AG20443 (cell line): ENCODE measurements around the gene CACNA1C.
"Not testable (repeated sequence)": the region's sequence is repeated elsewhere in the genome, so short reads cannot be mapped to it uniquely, and the experiment has no call there.

Experiments
- DNase-seq: peaks from one replicate; pipeline ENCODE4 v3.0.0; 2012; ENCODE audit warnings: low spot score, mixed read lengths

CACNA1C gene

GRCh38 chr12:2112401-2112800 lies 59.6 kb downstream of the CACNA1C start:
- no peak for DNase-seq

- DNase-seq = no peak
These were observed 60.5 kb downstream of the CACNA1C start for GRCh38 chr12:2113119-2113912.

GRCh38 chr12:2114071-2114470 lies 61.3 kb downstream of the CACNA1C start:
- no peak for DNase-seq

- no peak for DNase-seq
These were observed 62.5 kb downstream of the CACNA1C start for GRCh38 chr12:2115101-2115845.

GRCh38 chr12:2117541-2117940 lies 64.8 kb downstream of the CACNA1C start:
- no peak for DNase-seq

GRCh38 chr12:2118061-2118460 lies 65.3 kb downstream of the CACNA1C start:
- no peak for DNase-seq

GRCh38 chr12:2118481-2119255 lies 65.9 kb downstream of the CACNA1C start:
- DNase-seq = no peak

GRCh38 chr12:2119266-2119665 lies 66.5 kb downstream of the CACNA1C start:
- DNase-seq = peak; percentile 33

- DNase-seq = no peak
These were observed 68.4 kb downstream of the CACNA1C start for GRCh38 chr12:2120982-2121758.

- DNase-seq = no peak
These were observed 71.8 kb downstream of the CACNA1C start for GRCh38 chr12:2124466-2125023.

GRCh38 chr12:2125651-2126522 lies 73.1 kb downstream of the CACNA1C start:
- DNase-seq = no peak

GRCh38 chr12:2126676-2127406 lies 74.1 kb downstream of the CACNA1C start:
- no peak for DNase-seq

- peak; percentile 93 for DNase-seq
These were observed 76.3 kb downstream of the CACNA1C start for GRCh38 chr12:2129076-2129475.

GRCh38 chr12:2135661-2136418 lies 83.1 kb downstream of the CACNA1C start:
- not testable (repeated sequence) for DNase-seq

- no peak for DNase-seq
These were observed 84.1 kb downstream of the CACNA1C start for GRCh38 chr12:2136901-2137300.

GRCh38 chr12:2137711-2138110 lies 84.9 kb downstream of the CACNA1C start:
- no peak for DNase-seq

GRCh38 chr12:2138294-2138693 lies 85.5 kb downstream of the CACNA1C start:
- DNase-seq = no peak

GRCh38 chr12:2138871-2139308 lies 86.1 kb downstream of the CACNA1C start:
- DNase-seq = no peak

GRCh38 chr12:2139651-2140050 lies 86.9 kb downstream of the CACNA1C start:
- DNase-seq = no peak
